Subcutaneous abdominal adipose tissue (tissue), 5 donors: ENCODE measurements around the gene MIA2.
"Not testable (repeated sequence)": the region's sequence is repeated elsewhere in the genome, so short reads cannot be mapped to it uniquely, and the experiment has no call there.

Experiments
- H3K27ac ChIP-seq: one replicate; pipeline ENCODE4 v1.7.0; 2013; ENCODE audit warnings: low read depth, mild to moderate bottlenecking, inconsistent platforms, low read length, moderate library complexity
- H3K27me3 ChIP-seq, 5 donors: one replicate each; pipeline ENCODE4 v1.7.0; 2013; ENCODE audit warnings: low read length in 5 of 5, inconsistent platforms in 1 of 5; ENCODE audit not compliant: control insufficient read depth in 5 of 5, insufficient read depth in 4 of 5
- H3K36me3 ChIP-seq, 5 donors: one replicate each; pipeline ENCODE4 v1.7.0; 2013; ENCODE audit warnings: low read length in 5 of 5; ENCODE audit not compliant: control insufficient read depth in 5 of 5, insufficient read depth in 5 of 5
- H3K4me1 ChIP-seq, 5 donors: one replicate each; pipeline ENCODE4 v1.7.0; 2013; ENCODE audit warnings: low read length in 5 of 5, mild to moderate bottlenecking in 3 of 5, moderate library complexity in 1 of 5; ENCODE audit not compliant: control insufficient read depth in 5 of 5, insufficient read depth in 5 of 5
- H3K4me3 ChIP-seq, 5 donors: one replicate each; pipeline ENCODE4 v1.7.0; 2013; ENCODE audit warnings: low read length in 5 of 5, low read depth in 1 of 5
- H3K9ac ChIP-seq, 5 donors: one replicate each; pipeline ENCODE4 v1.7.0; 2013; ENCODE audit warnings: low read length in 5 of 5, mild to moderate bottlenecking in 4 of 5, moderate library complexity in 3 of 5
- H3K9me3 ChIP-seq, 5 donors: one replicate each; pipeline ENCODE4 v1.7.0; 2013; ENCODE audit warnings: low read length in 5 of 5; ENCODE audit not compliant: control insufficient read depth in 5 of 5
- donor health status: healthy.
- donor health status: healthy.
- donor health status: healthy.
- donor health status: healthy.
- donor health status: healthy.

Gene MIA2

GRCh38 chr14:39291701-39292100, 58.0 kb downstream of the MIA2 start:
- H3K27ac ChIP-seq: no peak overlapping the region
- H3K27me3 ChIP-seq: no peaks in the 10 kb centered on the region
- H3K9ac ChIP-seq: peak overlapping the region in 1 of 5 donors; percentile 4
- H3K4me1 ChIP-seq: peaks cover 0 to 2% (median 0%) of the 10 kb centered on the region in 5 donors
- peaks cover 19 to 33% (median 28%) of the 10 kb centered on the region in 5 donors for H3K36me3 ChIP-seq
- H3K9me3 ChIP-seq: no peaks in the 10 kb centered on the region
- H3K4me3 ChIP-seq: no peak overlapping the region

GRCh38 chr14:39293629-39294028, 59.9 kb downstream of the MIA2 start:
- H3K27me3 ChIP-seq: no peaks in the 10 kb centered on the region
- H3K4me3 ChIP-seq: no peak overlapping the region
- H3K36me3 ChIP-seq: peaks cover 22 to 40% (median 34%) of the 10 kb centered on the region in 5 donors
- H3K9me3 ChIP-seq: no peaks in the 10 kb centered on the region
- H3K27ac ChIP-seq: no peak overlapping the region
- peaks cover 0 to 2% (median 0%) of the 10 kb centered on the region in 5 donors for H3K4me1 ChIP-seq
- no peak overlapping the region for H3K9ac ChIP-seq

GRCh38 chr14:39300389-39300788, 66.7 kb downstream of the MIA2 start:
- not testable (repeated sequence) for H3K27me3 ChIP-seq, H3K27ac ChIP-seq, H3K4me3 ChIP-seq, H3K9me3 ChIP-seq, H3K9ac ChIP-seq, H3K4me1 ChIP-seq
- H3K36me3 ChIP-seq: peaks cover 15 to 38% (median 34%) of the 10 kb centered on the region in 5 donors

GRCh38 chr14:39302124-39302810, 68.6 kb downstream of the MIA2 start:
- Histone ChIP-seq H3K4me3 (no peak overlapping the region), H3K4me1 (no peaks in the 10 kb centered on the region), H3K27ac (no peak overlapping the region), H3K36me3 (peaks cover 11 to 36% (median 25%) of the 10 kb centered on the region in 5 donors), H3K27me3 (no peaks in the 10 kb centered on the region), H3K9me3 (no peaks in the 10 kb centered on the region), H3K9ac (no peak overlapping the region)

GRCh38 chr14:39303115-39303514, 69.4 kb downstream of the MIA2 start:
- no peak overlapping the region for H3K27ac ChIP-seq

GRCh38 chr14:39307815-39308214, 74.1 kb downstream of the MIA2 start:
- H3K27me3 ChIP-seq: no peaks in the 10 kb centered on the region
- no peak overlapping the region for H3K9ac ChIP-seq
- no peaks in the 10 kb centered on the region for H3K9me3 ChIP-seq
- H3K27ac ChIP-seq: no peak overlapping the region
- no peak overlapping the region for H3K4me3 ChIP-seq
- peaks cover 4 to 27% (median 14%) of the 10 kb centered on the region in 5 donors for H3K36me3 ChIP-seq
- peaks cover 0 to 10% (median 0%) of the 10 kb centered on the region in 5 donors for H3K4me1 ChIP-seq

More at GRCh38 chr14:39303115-39303514, 69.4 kb downstream of the MIA2 start:
- no peak overlapping the region for H3K4me3 ChIP-seq
- H3K27me3 ChIP-seq: no peaks in the 10 kb centered on the region
- peaks cover 10 to 30% (median 22%) of the 10 kb centered on the region in 5 donors for H3K36me3 ChIP-seq
- no peak overlapping the region for H3K9ac ChIP-seq
- H3K4me1 ChIP-seq: no peaks in the 10 kb centered on the region
- H3K9me3 ChIP-seq: no peaks in the 10 kb centered on the region

- no peak overlapping the region for H3K9ac ChIP-seq
- no peaks in the 10 kb centered on the region for H3K9me3 ChIP-seq
- H3K4me1 ChIP-seq: peaks cover 0 to 10% (median 0%) of the 10 kb centered on the region in 5 donors
- H3K27ac ChIP-seq: no peak overlapping the region
- H3K4me3 ChIP-seq: no peak overlapping the region
- H3K27me3 ChIP-seq: no peaks in the 10 kb centered on the region
- peaks cover 4 to 24% (median 9%) of the 10 kb centered on the region in 5 donors for H3K36me3 ChIP-seq
Measured at GRCh38 chr14:39310051-39310450, 76.3 kb downstream of the MIA2 start.

- peaks cover 11 to 34% (median 19%) of the 10 kb centered on the region in 5 donors for H3K36me3 ChIP-seq
Measured at GRCh38 chr14:39315859-39316444, 82.2 kb downstream of the MIA2 start.

GRCh38 chr14:39316830-39317553, 83.3 kb downstream of the MIA2 start:
- Histone ChIP-seq H3K9ac (no peak overlapping the region), H3K36me3 (peaks cover 11 to 34% (median 19%) of the 10 kb centered on the region in 5 donors), H3K4me1 (no peaks in the 10 kb centered on the region), H3K9me3 (no peaks in the 10 kb centered on the region), H3K4me3 (no peak overlapping the region), H3K27me3 (no peaks in the 10 kb centered on the region), H3K27ac (no peak overlapping the region)

More at GRCh38 chr14:39315859-39316444, 82.2 kb downstream of the MIA2 start:
- Histone ChIP-seq H3K27me3 (no peaks in the 10 kb centered on the region), H3K4me1 (no peaks in the 10 kb centered on the region), H3K4me3 (no peak overlapping the region), H3K27ac (no peak overlapping the region), H3K9me3 (no peaks in the 10 kb centered on the region), H3K9ac (no peak overlapping the region)

GRCh38 chr14:39318574-39318973, 84.9 kb downstream of the MIA2 start:
- peaks cover 11 to 41% (median 19%) of the 10 kb centered on the region in 5 donors for H3K36me3 ChIP-seq
- no peak overlapping the region for H3K27ac ChIP-seq
- H3K9ac ChIP-seq: no peak overlapping the region
- no peaks in the 10 kb centered on the region for H3K9me3 ChIP-seq
- no peaks in the 10 kb centered on the region for H3K27me3 ChIP-seq
- no peak overlapping the region for H3K4me3 ChIP-seq
- no peaks in the 10 kb centered on the region for H3K4me1 ChIP-seq
